Right atrium auricular region (tissue), 2 donors: ENCODE data around the gene ELMO1. TPM values are rescaled to one million over a fixed set of nuclear protein-coding genes. Genes with fewer than 3 reads are reported as not detected.

ENCODE experiments used
- DNase-seq: peaks from one replicate; pipeline ENCODE4 v3.0.0-alpha.2; 2019; ENCODE audit warnings: low spot score
- H3K27ac ChIP-seq, 2 donors: fragments of 200-600 bp; sonication (generic); 1 replicate in 1 of 2; 2 replicates in 1 of 2; pipeline ENCODE4 v1.5.1; 2016 to 2019
- H3K27me3 ChIP-seq, 2 donors: fragments of 200-600 bp; sonication (generic); one replicate each; pipeline versions ENCODE4 v1.5.1 to v1.6.0; 2017 to 2019
- H3K36me3 ChIP-seq: fragments of 200-600 bp; sonication (generic); one replicate; pipeline ENCODE4 v1.5.1; 2016
- H3K4me1 ChIP-seq, 2 donors: fragments of 200-600 bp; sonication (generic); one replicate each; pipeline versions ENCODE4 v1.5.1 to v1.6.0; 2017 to 2019
- H3K4me3 ChIP-seq, 2 donors: fragments of 200-600 bp; sonication (generic); 1 replicate in 1 of 2; 2 replicates in 1 of 2; pipeline ENCODE4 v1.5.1; 2017 to 2019; ENCODE audit warnings: mild to moderate bottlenecking in 1 of 2, moderate library complexity in 1 of 2
- H3K9me3 ChIP-seq, 2 donors: fragments of 200-600 bp; sonication (generic); one replicate each; pipeline ENCODE4 v1.5.1; 2019
- CTCF ChIP-seq, 2 donors: fragments of 200-600 bp; sonication (generic); IDR thresholded peaks; one replicate each; pipeline ENCODE4 v1.5.1; 2019; ENCODE audit warnings: antibody characterized with exemption in 2 of 2
- total RNA-seq, 2 donors: library from RNA; depleted of rRNA; stranded (reverse); fragments of >200 nt; gene quantifications; one replicate each; pipeline ENCODE4 v1.1.0, GENCODE V29; 2016

The ELMO1 gene
- total RNA-seq, 2 donors from 2014 or later: 24.4 to 45.1 TPM

GRCh38 chr7:36900988-36901710 is 547.5 kb downstream of the ELMO1 start:
- no peaks in the 10 kb centered on the region for H3K9me3 ChIP-seq
- no peak overlapping the region for H3K27ac ChIP-seq
- H3K27me3 ChIP-seq: no peaks in the 10 kb centered on the region
- no peaks in the 10 kb centered on the region for H3K36me3 ChIP-seq
- no peak for TF ChIP-seq CTCF (IDR thresholded peaks at IDR 0.05)
- DNase-seq: no peak
- peaks cover 0 to 12% of the 10 kb centered on the region in 2 donors for H3K4me1 ChIP-seq
- no peak overlapping the region for H3K4me3 ChIP-seq

GRCh38 chr7:36898186-36898585 is 550.5 kb downstream of the ELMO1 start:
- no peaks in the 10 kb centered on the region for H3K27me3 ChIP-seq

GRCh38 chr7:36896956-36897590 is 551.6 kb downstream of the ELMO1 start:
- Histone ChIP-seq H3K27me3 (no peaks in the 10 kb centered on the region), H3K4me1 (no peaks in the 10 kb centered on the region), H3K36me3 (no peaks in the 10 kb centered on the region), H3K9me3 (no peaks in the 10 kb centered on the region), H3K27ac (no peak overlapping the region), H3K4me3 (no peak overlapping the region)
- DNase-seq: no peak
- TF ChIP-seq CTCF (IDR thresholded peaks at IDR 0.05): no peak

More at GRCh38 chr7:36898186-36898585, 550.5 kb downstream of the ELMO1 start:
- H3K27ac ChIP-seq: no peak overlapping the region
- H3K4me3 ChIP-seq: no peak overlapping the region
- no peak for TF ChIP-seq CTCF (IDR thresholded peaks at IDR 0.05)
- no peaks in the 10 kb centered on the region for H3K36me3 ChIP-seq
- H3K4me1 ChIP-seq: no peaks in the 10 kb centered on the region
- H3K9me3 ChIP-seq: no peaks in the 10 kb centered on the region
- no peak for DNase-seq

GRCh38 chr7:36896418-36896817 is 552.2 kb downstream of the ELMO1 start:
- no peak for TF ChIP-seq CTCF (IDR thresholded peaks at IDR 0.05)

DNA sequence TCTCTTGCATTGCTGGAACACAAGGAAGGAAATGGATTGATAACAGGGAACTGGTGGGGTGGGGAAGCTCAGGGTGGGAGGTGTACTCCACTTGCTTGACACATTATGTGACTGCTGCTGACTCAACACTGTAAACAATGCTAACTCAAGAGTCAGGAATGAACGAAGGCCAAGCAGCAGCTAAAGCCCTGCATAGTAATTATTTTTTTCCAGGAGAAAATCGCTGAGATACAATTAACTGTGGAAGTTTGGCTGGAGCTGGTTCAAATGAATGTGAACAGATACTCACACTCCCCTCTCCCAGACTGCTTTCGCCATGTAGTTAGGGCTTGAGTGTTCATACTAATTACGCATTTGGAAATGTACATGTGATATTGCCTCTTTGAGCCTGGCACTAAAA is 553.5 kb downstream of the ELMO1 start:
- Histone ChIP-seq H3K27me3 (no peaks in the 10 kb centered on the region), H3K27ac (no peak overlapping the region), H3K9me3 (no peaks in the 10 kb centered on the region), H3K4me1 (no peaks in the 10 kb centered on the region), H3K4me3 (no peak overlapping the region), H3K36me3 (no peaks in the 10 kb centered on the region)
- no peak for TF ChIP-seq CTCF (IDR thresholded peaks at IDR 0.05)
- DNase-seq: no peak

More at GRCh38 chr7:36896418-36896817, 552.2 kb downstream of the ELMO1 start:
- Histone ChIP-seq H3K4me1 (no peaks in the 10 kb centered on the region), H3K36me3 (no peaks in the 10 kb centered on the region), H3K27ac (no peak overlapping the region), H3K27me3 (no peaks in the 10 kb centered on the region), H3K4me3 (no peak overlapping the region), H3K9me3 (no peaks in the 10 kb centered on the region)
- DNase-seq: no peak
